Suprapubic skin (tissue), 4 donors: ENCODE measurements around the gene TBC1D9. TPM values are rescaled to one million over a fixed set of nuclear protein-coding genes. Genes with fewer than 3 reads are reported as not detected.

Experiments
- DNase-seq, 2 donors: peaks; one replicate each; pipeline ENCODE4 v3.0.0-alpha.2; 2019; ENCODE audit warnings: low spot score in 2 of 2
- H3K27ac ChIP-seq: fragments of 200-600 bp; sonication (generic); one replicate; pipeline ENCODE4 v1.5.1; 2019
- H3K27me3 ChIP-seq: fragments of 200-600 bp; sonication (generic); one replicate; pipeline ENCODE4 v1.5.1; 2019
- H3K36me3 ChIP-seq: fragments of 200-600 bp; sonication (generic); one replicate; pipeline ENCODE4 v1.5.1; 2019
- H3K4me1 ChIP-seq: fragments of 200-600 bp; sonication (generic); one replicate; pipeline ENCODE4 v1.5.1; 2019
- H3K4me3 ChIP-seq: fragments of 200-600 bp; sonication (generic); one replicate; pipeline ENCODE4 v1.5.1; 2019; ENCODE audit warnings: mild to moderate bottlenecking
- H3K9me3 ChIP-seq: fragments of 200-600 bp; sonication (generic); one replicate; pipeline ENCODE4 v1.5.1; 2019
- CTCF ChIP-seq, 2 donors: fragments of 200-600 bp in 1 of 2; fragments of 450-650 bp in 1 of 2; sonication (generic) in 1 of 2; IDR thresholded peaks; one replicate each; pipeline ENCODE4 v1.5.1; 2016 to 2019; ENCODE audit warnings: antibody characterized with exemption in 2 of 2, mild to moderate bottlenecking in 1 of 2, moderate library complexity in 1 of 2
- EP300 ChIP-seq: sonication (generic); formaldehyde crosslinking; IDR thresholded peaks from one replicate; pipeline ENCODE4 v1.6.1; 2017; ENCODE audit warnings: antibody characterized with exemption
- POLR2A ChIP-seq, 2 donors: fragments of 450-650 bp; IDR thresholded peaks; one replicate each; pipeline ENCODE4 v1.6.1; 2017; ENCODE audit warnings: antibody characterized with exemption in 2 of 2, mild to moderate bottlenecking in 2 of 2, moderate library complexity in 2 of 2
- POLR2AphosphoS5 ChIP-seq, 3 donors: sonication (generic); formaldehyde crosslinking; IDR thresholded peaks; one replicate each; pipeline ENCODE4 v1.6.1; 2017; ENCODE audit warnings: antibody characterized with exemption in 3 of 3
- WGBS: methylation state at CpG from one replicate; pipeline ENCODE4 v1.1.5; 2018; 5-methylcytosine and 5-hydroxymethylcytosine counted together
- total RNA-seq, 4 donors: library from RNA; depleted of rRNA; stranded (reverse); fragments of >200 nt; gene quantifications; one replicate each; pipeline ENCODE4 v1.1.0, GENCODE V29; 2016

The TBC1D9 gene
- total RNA-seq, 4 donors from 2014 or later: 5.7 to 9.8 (median 8.9) TPM

- DNase-seq: no peak
- no peak overlapping the region for H3K4me3 ChIP-seq
- H3K4me1 ChIP-seq: no peaks in the 10 kb centered on the region
- 81% methylated on average over 2 of the region's 2 CpGs for WGBS
- no peaks in the 10 kb centered on the region for H3K27me3 ChIP-seq
- H3K36me3 ChIP-seq: peaks cover 16% of the 10 kb centered on the region
- H3K9me3 ChIP-seq: no peaks in the 10 kb centered on the region
- TF ChIP-seq POLR2A (IDR thresholded peaks at IDR 0.05): no peak
- TF ChIP-seq CTCF (IDR thresholded peaks at IDR 0.05): no peak
- no peak for TF ChIP-seq POLR2AphosphoS5 (IDR thresholded peaks at IDR 0.05)
- TF ChIP-seq EP300: no peak
- H3K27ac ChIP-seq: no peak overlapping the region
Measured at GRCh38 chr4:140628016-140628415, 128.2 kb downstream of the TBC1D9 start.

GRCh38 chr4:140626661-140627376 lies 129.4 kb downstream of the TBC1D9 start:
- Histone ChIP-seq H3K9me3 (no peaks in the 10 kb centered on the region), H3K27ac (no peak overlapping the region), H3K4me3 (no peak overlapping the region), H3K27me3 (no peaks in the 10 kb centered on the region), H3K36me3 (peaks cover 26% of the 10 kb centered on the region), H3K4me1 (no peaks in the 10 kb centered on the region)
- TF ChIP-seq POLR2AphosphoS5 (IDR thresholded peaks at IDR 0.05) (no peak), EP300 (no peak), CTCF (IDR thresholded peaks at IDR 0.05) (no peak), POLR2A (IDR thresholded peaks at IDR 0.05) (no peak)
- 39% methylated on average over 2 of the region's 2 CpGs for WGBS
- no peak for DNase-seq

GRCh38 chr4:140622333-140622958 lies 133.7 kb downstream of the TBC1D9 start:
- H3K27me3 ChIP-seq: no peaks in the 10 kb centered on the region
- H3K27ac ChIP-seq: no peak overlapping the region
- H3K4me1 ChIP-seq: no peaks in the 10 kb centered on the region
- H3K36me3 ChIP-seq: peaks cover 26% of the 10 kb centered on the region
- H3K9me3 ChIP-seq: no peaks in the 10 kb centered on the region
- 90% methylated on average over 28 of the region's 33 CpGs for WGBS
- no peak for DNase-seq
- TF ChIP-seq EP300 (no peak), CTCF (IDR thresholded peaks at IDR 0.05) (no peak), POLR2A (IDR thresholded peaks at IDR 0.05) (no peak), POLR2AphosphoS5 (IDR thresholded peaks at IDR 0.05) (no peak)
- no peak overlapping the region for H3K4me3 ChIP-seq

- DNase-seq: no peak
- H3K36me3 ChIP-seq: peaks cover 21% of the 10 kb centered on the region
- no peak for TF ChIP-seq CTCF (IDR thresholded peaks at IDR 0.05)
- no peak for TF ChIP-seq POLR2A (IDR thresholded peaks at IDR 0.05)
- H3K27me3 ChIP-seq: no peaks in the 10 kb centered on the region
- 94% methylated on average over 3 of the region's 3 CpGs for WGBS
- no peaks in the 10 kb centered on the region for H3K4me1 ChIP-seq
- H3K27ac ChIP-seq: no peak overlapping the region
- no peaks in the 10 kb centered on the region for H3K9me3 ChIP-seq
- no peak overlapping the region for H3K4me3 ChIP-seq
Measured at GRCh38 chr4:140621161-140621560, 135.0 kb downstream of the TBC1D9 start.

- Histone ChIP-seq H3K4me1 (no peaks in the 10 kb centered on the region), H3K36me3 (peaks cover 7% of the 10 kb centered on the region), H3K9me3 (no peaks in the 10 kb centered on the region), H3K4me3 (no peak overlapping the region), H3K27me3 (no peaks in the 10 kb centered on the region), H3K27ac (no peak overlapping the region)
- whole genome bisulfite sequencing: 60% methylated on average over 7 of the region's 7 CpGs
- DNase-seq: no peak
- TF ChIP-seq EP300 (no peak), POLR2AphosphoS5 (IDR thresholded peaks at IDR 0.05) (no peak), POLR2A (IDR thresholded peaks at IDR 0.05) (no peak), CTCF (IDR thresholded peaks at IDR 0.05) (no peak)
Measured at GRCh38 chr4:140617499-140618248, 138.5 kb downstream of the TBC1D9 start.
